Fibroblast of lung (primary cell): ENCODE results near the gene ZC3H12C. TPM values are rescaled to one million over a fixed set of nuclear protein-coding genes. Genes with fewer than 3 reads are reported as not detected.

Experiments
- DNase-seq, 2 donors: peaks; one replicate each; pipeline versions ENCODE4 v3.0.0 to v3.0.0-alpha.2; 2010; ENCODE audit warnings: low read depth in 2 of 2
- H2AFZ ChIP-seq: 2 replicates; pipeline ENCODE4 v1.5.1; 2012; ENCODE audit warnings: low read length, control low read depth, inconsistent platforms
- H3K27ac ChIP-seq: 2 replicates; pipeline ENCODE4 v1.5.1; 2011; ENCODE audit warnings: low read length, control low read depth; ENCODE audit not compliant: insufficient read depth
- H3K27me3 ChIP-seq: 2 replicates; pipeline ENCODE4 v1.5.1; 2011; ENCODE audit warnings: mild to moderate bottlenecking, low read length; ENCODE audit not compliant: control insufficient read depth, insufficient read depth
- H3K36me3 ChIP-seq: 2 replicates; pipeline ENCODE4 v1.5.1; 2011; ENCODE audit warnings: low read length; ENCODE audit not compliant: control insufficient read depth, insufficient read depth
- H3K4me1 ChIP-seq: 2 replicates; pipeline ENCODE4 v1.5.1; 2011; ENCODE audit warnings: low read length; ENCODE audit not compliant: control insufficient read depth, insufficient read depth; ENCODE audit errors: extremely low read depth
- H3K4me2 ChIP-seq: 2 replicates; pipeline ENCODE4 v1.5.1; 2011; ENCODE audit warnings: low read length, control low read depth; ENCODE audit not compliant: insufficient read depth; ENCODE audit errors: extremely low read depth
- H3K4me3 ChIP-seq, 4 experiments: fragments of 200-600 bp in 1 of 4; sonication (generic) in 1 of 4; replicated peaks in 1 of 4; 2 replicates each; pipeline ENCODE4 v1.5.1; 2011 to 2016; ENCODE audit warnings: low read length in 4 of 4, low read depth in 3 of 4, mild to moderate bottlenecking in 3 of 4, control low read depth in 2 of 4, inconsistent platforms in 1 of 4, mixed read lengths in 1 of 4; ENCODE audit not compliant: insufficient read depth in 1 of 4; ENCODE audit errors: control extremely low read depth in 1 of 4
- H3K79me2 ChIP-seq: 2 replicates; pipeline ENCODE4 v1.5.1; 2012; ENCODE audit warnings: mild to moderate bottlenecking, low read length, inconsistent platforms; ENCODE audit not compliant: control insufficient read depth, insufficient read depth
- H3K9ac ChIP-seq: 2 replicates; pipeline ENCODE4 v1.5.1; 2011; ENCODE audit warnings: mild to moderate bottlenecking, low read length, control low read depth; ENCODE audit not compliant: insufficient read depth
- H3K9me3 ChIP-seq: 2 replicates; pipeline ENCODE4 v1.5.1; 2012; ENCODE audit warnings: low read depth, low read length; ENCODE audit not compliant: control insufficient read depth, insufficient read depth
- H4K20me1 ChIP-seq: 2 replicates; pipeline ENCODE4 v1.5.1; 2011; ENCODE audit warnings: low read length; ENCODE audit not compliant: control insufficient read depth, insufficient read depth; ENCODE audit errors: extremely low read depth
- EZH2 ChIP-seq: IDR thresholded peaks from 2 replicates; pipeline ENCODE4 v1.5.1; 2012; ENCODE audit warnings: low read length, control low read depth, mild to moderate bottlenecking; ENCODE audit errors: missing control alignments
- polyA plus RNA-seq, 2 donors: library from polyadenylated mRNA; depleted of rRNA in 1 of 2; stranded (reverse) in 1 of 2; unstranded in 1 of 2; fragments of >200 nt; gene quantifications; 2 replicates each; pipeline ENCODE4 v1.2.1, GENCODE V29; 2011 to 2012; ENCODE audit warnings: missing spikeins in 1 of 2
- total RNA-seq: library from RNA; depleted of rRNA; stranded (reverse); fragments of >200 nt; gene quantifications from 2 replicates; pipeline ENCODE4 v1.2.1, GENCODE V29; 2014
- TF ChIP-seq, protein P1 (sequence below), 2 donors: IDR thresholded peaks in 1 of 2; conservative IDR thresholded peaks in 1 of 2; 1 replicate in 1 of 2; 2 replicates in 1 of 2; pipeline ENCODE4 v1.5.1; 2011 to 2012; ENCODE audit warnings: low read length in 2 of 2, control low read depth in 1 of 2, inconsistent platforms in 1 of 2, low read depth in 1 of 2, mild to moderate bottlenecking in 1 of 2

The ZC3H12C gene
- total and polyA plus RNA-seq, 2 donors (not counting 1 experiment from before 2014, with no cell fraction given): 7.2 to 10.1 TPM

DNA sequence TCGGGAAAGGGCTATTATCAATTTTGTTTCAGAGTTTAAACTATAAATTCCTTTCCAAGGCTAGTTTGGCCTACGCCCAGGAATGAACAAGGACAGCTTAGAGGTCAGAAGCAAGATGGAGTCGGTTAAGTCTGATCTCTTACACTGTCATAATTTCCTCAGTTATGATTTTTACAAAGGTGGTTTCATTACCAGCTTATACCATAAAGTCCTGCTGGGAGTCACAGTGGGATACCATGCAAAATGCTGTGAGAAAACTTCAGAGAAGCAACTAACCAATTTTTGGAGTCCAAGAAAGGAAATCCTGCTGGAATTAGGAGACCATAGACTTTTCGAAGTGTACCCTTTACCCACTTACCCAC, 17.4 kb upstream of the ZC3H12C start:
- Histone ChIP-seq H3K9me3 (no peaks in the 10 kb centered on the region), H3K36me3 (no peaks in the 10 kb centered on the region), H3K27me3 (no peaks in the 10 kb centered on the region), H3K9ac (no peak overlapping the region), H3K27ac (no peak overlapping the region), H3K4me2 (no peak overlapping the region), H3K79me2 (no peaks in the 10 kb centered on the region), H4K20me1 (no peaks in the 10 kb centered on the region), H3K4me1 (peaks cover 5% of the 10 kb centered on the region), H2AFZ (no peak overlapping the region), H3K4me3 (no peak overlapping the region)
- TF ChIP-seq, protein P1, sequence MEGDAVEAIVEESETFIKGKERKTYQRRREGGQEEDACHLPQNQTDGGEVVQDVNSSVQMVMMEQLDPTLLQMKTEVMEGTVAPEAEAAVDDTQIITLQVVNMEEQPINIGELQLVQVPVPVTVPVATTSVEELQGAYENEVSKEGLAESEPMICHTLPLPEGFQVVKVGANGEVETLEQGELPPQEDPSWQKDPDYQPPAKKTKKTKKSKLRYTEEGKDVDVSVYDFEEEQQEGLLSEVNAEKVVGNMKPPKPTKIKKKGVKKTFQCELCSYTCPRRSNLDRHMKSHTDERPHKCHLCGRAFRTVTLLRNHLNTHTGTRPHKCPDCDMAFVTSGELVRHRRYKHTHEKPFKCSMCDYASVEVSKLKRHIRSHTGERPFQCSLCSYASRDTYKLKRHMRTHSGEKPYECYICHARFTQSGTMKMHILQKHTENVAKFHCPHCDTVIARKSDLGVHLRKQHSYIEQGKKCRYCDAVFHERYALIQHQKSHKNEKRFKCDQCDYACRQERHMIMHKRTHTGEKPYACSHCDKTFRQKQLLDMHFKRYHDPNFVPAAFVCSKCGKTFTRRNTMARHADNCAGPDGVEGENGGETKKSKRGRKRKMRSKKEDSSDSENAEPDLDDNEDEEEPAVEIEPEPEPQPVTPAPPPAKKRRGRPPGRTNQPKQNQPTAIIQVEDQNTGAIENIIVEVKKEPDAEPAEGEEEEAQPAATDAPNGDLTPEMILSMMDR (conservative IDR thresholded peaks at IDR 0.05 in 1 of 2, IDR thresholded peaks at IDR 0.05 in 1 of 2; ENCODE audit: low read depth in 1 of 2, low read length in 2 of 2): no peak
- no peak for DNase-seq

GRCh38 chr11:110076371-110076965, 16.7 kb upstream of the ZC3H12C start:
- Histone ChIP-seq H3K4me3 (no peak overlapping the region), H2AFZ (no peak overlapping the region), H3K9ac (no peak overlapping the region), H3K79me2 (no peaks in the 10 kb centered on the region), H3K27me3 (no peaks in the 10 kb centered on the region), H3K36me3 (no peaks in the 10 kb centered on the region), H3K27ac (no peak overlapping the region), H3K4me2 (no peak overlapping the region), H3K9me3 (no peaks in the 10 kb centered on the region), H3K4me1 (peaks cover 3% of the 10 kb centered on the region), H4K20me1 (no peaks in the 10 kb centered on the region)
- no peak for TF ChIP-seq EZH2
- TF ChIP-seq, protein P1 (conservative IDR thresholded peaks at IDR 0.05 in 1 of 2, IDR thresholded peaks at IDR 0.05 in 1 of 2; ENCODE audit: low read depth in 1 of 2, low read length in 2 of 2): no peak
- DNase-seq: no peak

DNA sequence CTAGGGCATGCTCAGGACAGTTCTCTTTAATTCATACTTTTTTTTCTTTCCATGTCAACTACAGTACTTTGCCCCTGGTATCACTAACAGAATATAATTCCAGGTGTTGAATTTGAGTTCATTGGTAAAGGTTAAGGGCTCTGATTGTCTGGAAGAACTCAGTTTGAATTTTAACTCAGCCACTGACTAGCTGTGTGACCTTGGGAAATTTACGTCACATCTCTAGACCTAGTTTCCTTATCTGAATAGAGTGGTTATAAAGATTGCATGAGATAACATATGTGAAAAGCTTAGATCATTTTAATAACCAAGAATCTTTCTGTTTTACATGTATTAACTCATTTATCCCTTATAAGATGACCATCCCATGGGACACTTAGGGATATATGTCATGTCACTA, 15.8 kb upstream of the ZC3H12C start:
- Histone ChIP-seq H3K4me2 (peak overlapping the region; percentile 17), H3K4me3 (no peak overlapping the region), H3K36me3 (no peaks in the 10 kb centered on the region), H3K79me2 (no peaks in the 10 kb centered on the region), H3K9ac (no peak overlapping the region), H3K9me3 (no peaks in the 10 kb centered on the region), H4K20me1 (no peaks in the 10 kb centered on the region), H3K27me3 (no peaks in the 10 kb centered on the region), H3K27ac (no peak overlapping the region), H2AFZ (no peak overlapping the region), H3K4me1 (peaks cover 3% of the 10 kb centered on the region)
- no peak for DNase-seq
- TF ChIP-seq, protein P1 (conservative IDR thresholded peaks at IDR 0.05 in 1 of 2, IDR thresholded peaks at IDR 0.05 in 1 of 2; ENCODE audit: low read depth in 1 of 2, low read length in 2 of 2): no peak
- no peak for TF ChIP-seq EZH2
